ENCODE results near the gene VPS11. TPM values are rescaled to one million over a fixed set of nuclear protein-coding genes. Genes with fewer than 3 reads are reported as not detected.

VPS11 gene
- total and polyA plus RNA-seq, 10 donors, result 30.1 to 66.7 (median 43.6) TPM

DNA sequence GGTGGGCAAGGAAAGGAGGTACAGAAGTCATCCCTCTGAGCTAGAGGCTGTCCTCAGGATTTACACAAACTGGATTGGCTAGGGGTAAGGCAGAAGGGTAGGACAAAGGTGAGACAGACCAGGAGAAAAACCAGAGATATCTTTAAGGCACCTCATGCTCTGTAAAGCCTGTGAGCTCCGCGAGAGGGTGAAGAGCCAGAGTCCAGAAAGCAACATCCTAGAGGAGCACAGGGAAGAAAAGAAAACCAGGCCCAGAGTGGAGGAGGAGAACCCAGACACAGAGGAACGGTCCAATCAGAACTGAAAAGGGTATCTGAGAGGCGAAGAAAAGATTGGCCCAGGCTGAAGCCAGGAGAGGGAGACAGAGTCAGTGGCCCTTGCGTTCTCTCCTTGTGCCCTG is 42.1 kb upstream of the VPS11 start:
- H3K27ac ChIP-seq, result peak overlapping the region in 7 of 8 donors; percentile 29 to 77 (median 68)
- 90 to 98% (median 97%) methylated on average over 5 of the region's 5 CpGs for WGBS, 5 donors
- intact Hi-C loops (cut with DNase I; ENCODE audit: low total_unique reads), result no loop called here
- peaks cover 18 to 78% (median 53%) of the 10 kb centered on the region in 6 donors for H3K4me1 ChIP-seq
- H3K4me3 ChIP-seq, result no peak overlapping the region
- no peaks in the 10 kb centered on the region for H3K9me3 ChIP-seq
- TF ChIP-seq POLR2AphosphoS5 (IDR thresholded peaks at IDR 0.05) (no peak), POLR2A (IDR thresholded peaks at IDR 0.05) (no peak)
- TF ChIP-seq, protein P1, sequence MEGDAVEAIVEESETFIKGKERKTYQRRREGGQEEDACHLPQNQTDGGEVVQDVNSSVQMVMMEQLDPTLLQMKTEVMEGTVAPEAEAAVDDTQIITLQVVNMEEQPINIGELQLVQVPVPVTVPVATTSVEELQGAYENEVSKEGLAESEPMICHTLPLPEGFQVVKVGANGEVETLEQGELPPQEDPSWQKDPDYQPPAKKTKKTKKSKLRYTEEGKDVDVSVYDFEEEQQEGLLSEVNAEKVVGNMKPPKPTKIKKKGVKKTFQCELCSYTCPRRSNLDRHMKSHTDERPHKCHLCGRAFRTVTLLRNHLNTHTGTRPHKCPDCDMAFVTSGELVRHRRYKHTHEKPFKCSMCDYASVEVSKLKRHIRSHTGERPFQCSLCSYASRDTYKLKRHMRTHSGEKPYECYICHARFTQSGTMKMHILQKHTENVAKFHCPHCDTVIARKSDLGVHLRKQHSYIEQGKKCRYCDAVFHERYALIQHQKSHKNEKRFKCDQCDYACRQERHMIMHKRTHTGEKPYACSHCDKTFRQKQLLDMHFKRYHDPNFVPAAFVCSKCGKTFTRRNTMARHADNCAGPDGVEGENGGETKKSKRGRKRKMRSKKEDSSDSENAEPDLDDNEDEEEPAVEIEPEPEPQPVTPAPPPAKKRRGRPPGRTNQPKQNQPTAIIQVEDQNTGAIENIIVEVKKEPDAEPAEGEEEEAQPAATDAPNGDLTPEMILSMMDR (IDR thresholded peaks at IDR 0.05 in 8 of 11, conservative IDR thresholded peaks at IDR 0.05 in 3 of 11), result no peak
- H3K36me3 ChIP-seq, result peaks cover 0 to 81% (median 46%) of the 10 kb centered on the region in 6 donors
- DNase-seq, result no peak
- H3K27me3 ChIP-seq (replicated peaks in 1 of 7), result no peaks in the 10 kb centered on the region

DNA sequence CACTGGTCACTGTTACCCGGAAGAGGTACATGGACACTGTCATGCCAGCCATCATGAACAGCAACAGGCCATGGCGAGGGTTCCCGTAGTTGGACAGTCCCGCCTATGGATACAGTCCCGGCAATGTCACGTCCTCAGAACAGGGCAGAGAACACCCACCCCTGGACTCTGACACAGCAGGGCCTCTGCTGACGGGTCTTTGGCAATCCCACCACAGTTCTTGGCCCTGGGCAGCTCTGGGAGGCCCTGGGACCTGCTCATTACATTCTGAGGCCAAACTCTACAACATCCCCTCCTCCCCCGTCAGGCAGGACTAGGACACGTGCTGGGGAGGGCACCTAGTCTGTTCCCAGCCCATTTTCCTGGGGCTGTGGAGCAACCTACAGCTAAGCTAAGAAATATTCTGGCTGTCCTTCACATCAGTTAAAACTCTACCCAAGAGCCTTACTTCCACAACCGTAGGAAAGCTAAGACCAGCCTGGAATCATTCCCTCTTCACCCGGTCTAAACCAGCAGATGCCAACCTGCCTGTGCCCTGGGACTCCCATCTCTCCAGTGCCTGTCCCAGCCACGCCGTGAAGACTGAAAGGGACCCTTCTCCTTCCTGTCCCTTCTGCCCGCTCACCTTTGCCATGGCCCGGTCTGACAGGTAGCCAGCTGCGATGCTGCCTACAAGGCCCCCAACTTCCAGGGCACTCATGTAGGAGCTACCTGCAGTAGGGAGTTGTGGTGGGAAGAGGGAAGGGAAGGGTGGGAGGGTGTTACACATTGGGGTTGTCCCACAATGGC is 41.4 kb upstream of the VPS11 start:
- H3K36me3 ChIP-seq, result peaks cover 0 to 74% (median 45%) of the 10 kb centered on the region in 6 donors
- TF ChIP-seq, protein P1 (IDR thresholded peaks at IDR 0.05 in 8 of 11, conservative IDR thresholded peaks at IDR 0.05 in 3 of 11), result no peak
- TF ChIP-seq POLR2A (IDR thresholded peaks at IDR 0.05) (no peak), POLR2AphosphoS5 (IDR thresholded peaks at IDR 0.05) (no peak)
- H3K27me3 ChIP-seq (replicated peaks in 1 of 7), result no peaks in the 10 kb centered on the region
- intact Hi-C loops (cut with DNase I; ENCODE audit: low total_unique reads), result no loop called here
- DNase-seq, result peak; percentile 56
- peaks cover 15 to 75% (median 51%) of the 10 kb centered on the region in 6 donors for H3K4me1 ChIP-seq
- H3K9me3 ChIP-seq, result no peaks in the 10 kb centered on the region
- no peak overlapping the region for H3K4me3 ChIP-seq
- 89 to 96% (median 94%) methylated on average over 16 of the region's 16 CpGs for WGBS, 5 donors
- peak overlapping the region in 6 of 8 donors; percentile 60 to 77 (median 72) for H3K27ac ChIP-seq

DNA sequence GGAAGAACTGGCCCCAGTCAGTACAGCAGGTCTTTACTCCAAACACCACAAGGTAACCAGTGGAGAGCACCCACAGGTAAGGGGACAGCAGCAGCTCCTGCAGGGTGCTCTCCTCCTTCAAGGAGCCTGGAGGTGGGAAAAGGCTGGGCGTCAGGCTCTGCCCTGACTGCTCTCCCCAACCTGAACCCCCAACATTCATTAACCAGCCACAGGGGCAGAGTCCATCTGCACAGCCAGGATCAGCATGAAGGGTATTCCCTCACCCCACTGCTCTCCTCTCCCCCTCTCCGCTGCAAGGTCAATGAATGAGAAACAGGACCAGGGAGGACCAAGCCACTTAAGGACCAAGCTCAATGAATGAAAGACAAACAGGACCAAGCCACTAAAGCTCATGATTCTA is 40.6 kb upstream of the VPS11 start:
- peak; percentile 53 for DNase-seq
- Histone ChIP-seq H3K9me3 (no peaks in the 10 kb centered on the region), H3K27ac (peak overlapping the region in 2 of 8 donors; percentile 76 to 77), H3K4me3 (no peak overlapping the region), H3K27me3 (replicated peaks in 1 of 7) (no peaks in the 10 kb centered on the region), H3K4me1 (peaks cover 14 to 71% (median 46%) of the 10 kb centered on the region in 6 donors), H3K36me3 (peaks cover 0 to 66% (median 39%) of the 10 kb centered on the region in 6 donors)
- intact Hi-C loops (cut with DNase I; ENCODE audit: low total_unique reads), result no loop called here
- no peak for TF ChIP-seq POLR2AphosphoS5 (IDR thresholded peaks at IDR 0.05)
- TF ChIP-seq, protein P1 (IDR thresholded peaks at IDR 0.05 in 8 of 11, conservative IDR thresholded peaks at IDR 0.05 in 3 of 11), result no peak
- no peak for TF ChIP-seq POLR2A (IDR thresholded peaks at IDR 0.05)
- 93 to 100% (median 97%) methylated on average over 2 of the region's 2 CpGs for WGBS, 5 donors

All from spleen (tissue), 11 donors.